AG04449 (cell line): ENCODE data around the gene CDH18.

Source experiments
- CTCF ChIA-PET: fragments of 350-600 bp; formaldehyde crosslinking; extraction: SDS; loops from one replicate; lab custom pipeline; 2021; ENCODE audit warnings: antibody characterized with exemption; lab: Yijun Ruan, JAX
- POLR2A ChIA-PET: fragments of 400-600, 350-600 bp; formaldehyde crosslinking; extraction: SDS; loops from one replicate; lab custom pipeline; 2020; ENCODE audit warnings: antibody characterized with exemption, inconsistent platforms; lab: Yijun Ruan, JAX
- DNase-seq: peaks from one replicate; pipeline ENCODE4 v3.0.0-alpha.2; 2010; ENCODE audit warnings: low read depth, low spot score
- H3K4me3 ChIP-seq: 2 replicates; pipeline ENCODE4 v1.5.1; 2011; ENCODE audit warnings: low read depth, mild to moderate bottlenecking, control low read depth, low read length
- TF ChIP-seq, protein P1 (sequence below): IDR thresholded peaks from one replicate; pipeline ENCODE4 v1.5.1; 2011; ENCODE audit warnings: mild to moderate bottlenecking, moderate library complexity, low read length, control low read depth, inconsistent platforms; ENCODE audit not compliant: insufficient read depth; ENCODE audit errors: missing control alignments

CDH18 gene

DNA sequence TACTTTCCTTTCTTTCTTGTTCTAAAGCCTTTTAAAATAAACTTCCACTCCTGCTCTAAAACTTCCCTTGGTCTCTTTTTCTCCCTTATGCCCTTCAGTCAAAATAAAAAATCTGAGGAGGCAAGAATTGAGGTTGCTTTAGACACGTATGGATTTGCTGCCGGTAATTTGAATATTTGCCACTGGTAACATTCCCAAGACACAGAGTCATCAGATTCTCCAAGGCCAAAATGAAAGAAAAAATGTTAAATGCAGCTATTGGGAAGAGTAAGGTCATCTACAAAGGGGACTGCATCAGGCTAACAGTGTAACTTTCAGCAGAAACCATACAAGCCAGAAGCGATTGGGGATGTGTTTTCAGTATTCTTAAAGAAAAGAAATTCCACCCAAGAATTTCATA lies 311.1 kb downstream of the CDH18 start:
- H3K4me3 ChIP-seq = no peak overlapping the region
- TF ChIP-seq, protein P1, sequence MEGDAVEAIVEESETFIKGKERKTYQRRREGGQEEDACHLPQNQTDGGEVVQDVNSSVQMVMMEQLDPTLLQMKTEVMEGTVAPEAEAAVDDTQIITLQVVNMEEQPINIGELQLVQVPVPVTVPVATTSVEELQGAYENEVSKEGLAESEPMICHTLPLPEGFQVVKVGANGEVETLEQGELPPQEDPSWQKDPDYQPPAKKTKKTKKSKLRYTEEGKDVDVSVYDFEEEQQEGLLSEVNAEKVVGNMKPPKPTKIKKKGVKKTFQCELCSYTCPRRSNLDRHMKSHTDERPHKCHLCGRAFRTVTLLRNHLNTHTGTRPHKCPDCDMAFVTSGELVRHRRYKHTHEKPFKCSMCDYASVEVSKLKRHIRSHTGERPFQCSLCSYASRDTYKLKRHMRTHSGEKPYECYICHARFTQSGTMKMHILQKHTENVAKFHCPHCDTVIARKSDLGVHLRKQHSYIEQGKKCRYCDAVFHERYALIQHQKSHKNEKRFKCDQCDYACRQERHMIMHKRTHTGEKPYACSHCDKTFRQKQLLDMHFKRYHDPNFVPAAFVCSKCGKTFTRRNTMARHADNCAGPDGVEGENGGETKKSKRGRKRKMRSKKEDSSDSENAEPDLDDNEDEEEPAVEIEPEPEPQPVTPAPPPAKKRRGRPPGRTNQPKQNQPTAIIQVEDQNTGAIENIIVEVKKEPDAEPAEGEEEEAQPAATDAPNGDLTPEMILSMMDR = no peak
- DNase-seq = no peak
- CTCF ChIA-PET = no interaction called here
- POLR2A ChIA-PET = no interaction called here

DNA sequence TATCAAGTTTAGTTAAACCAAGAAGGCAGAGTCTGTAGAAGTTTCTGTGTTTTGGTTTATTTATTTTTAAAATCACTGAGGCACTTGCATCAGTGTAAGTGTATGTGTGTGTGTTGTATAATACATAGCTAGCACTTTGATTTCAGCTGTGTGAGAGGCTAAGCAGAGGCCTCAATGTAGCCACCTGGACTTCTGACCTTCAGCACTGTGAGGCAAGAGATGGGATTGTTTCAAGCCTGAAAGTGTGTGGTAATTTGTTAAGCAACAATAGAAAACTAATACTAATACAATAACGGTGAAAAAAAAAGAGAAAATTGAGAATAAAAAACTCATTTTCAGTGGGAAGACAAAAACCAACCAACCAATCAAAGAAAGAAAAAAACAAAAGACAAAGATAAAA lies 327.3 kb downstream of the CDH18 start:
- POLR2A ChIA-PET = interaction anchor here (0.6 kb wide), 1 partner anchor 379 kb away, joined by 3 read pairs; no protein-coding TSS in a partner anchor
- TF ChIP-seq, protein P1 = no peak
- DNase-seq = no peak
- no peak overlapping the region for H3K4me3 ChIP-seq
- CTCF ChIA-PET = no interaction called here

- TF ChIP-seq, protein P1 = no peak
- no peak overlapping the region for H3K4me3 ChIP-seq
- ChIA-PET POLR2A (no interaction called here), CTCF (no interaction called here)
- no peak for DNase-seq
Observed at GRCh38 chr5:19655627-19656026, 332.4 kb downstream of the CDH18 start.

- CTCF ChIA-PET = no interaction called here
- DNase-seq = no peak
- TF ChIP-seq, protein P1 = no peak
- POLR2A ChIA-PET = no interaction called here
- H3K4me3 ChIP-seq = no peak overlapping the region
Observed at GRCh38 chr5:19638461-19638860, 349.5 kb downstream of the CDH18 start.

GRCh38 chr5:19630876-19631275 lies 357.1 kb downstream of the CDH18 start:
- ChIA-PET POLR2A (no interaction called here), CTCF (no interaction called here)
- TF ChIP-seq, protein P1 = no peak
- H3K4me3 ChIP-seq = no peak overlapping the region
- no peak for DNase-seq

DNA sequence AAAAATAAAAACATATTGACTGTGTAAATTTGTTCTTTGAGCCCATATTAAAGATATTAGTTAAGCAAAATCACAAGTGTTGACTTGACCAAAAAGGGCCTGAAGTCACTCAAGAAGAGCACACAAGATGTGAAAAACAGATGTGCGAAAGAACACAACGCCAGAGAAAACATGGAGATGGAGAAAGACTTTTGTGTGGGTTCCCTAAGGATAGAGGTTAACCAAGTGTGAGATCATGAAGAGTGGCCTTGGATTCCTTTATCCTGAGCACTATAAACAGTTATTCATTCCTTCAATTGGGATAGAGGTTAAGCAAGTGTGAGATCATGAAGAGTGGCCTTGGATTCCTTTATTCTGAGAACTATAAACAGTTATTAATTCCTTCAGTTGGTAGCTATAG lies 361.8 kb downstream of the CDH18 start:
- H3K4me3 ChIP-seq = no peak overlapping the region
- CTCF ChIA-PET = no interaction called here
- TF ChIP-seq, protein P1 = no peak
- DNase-seq = no peak
- POLR2A ChIA-PET = no interaction called here
